GM20000 (cell line): Measurements from ENCODE around the gene PRELID3B.

Source experiments
- DNase-seq: peaks from one replicate; pipeline ENCODE4 v3.0.0; 2012; ENCODE audit warnings: low spot score
- TF ChIP-seq, protein P1 (sequence below): IDR thresholded peaks from 2 replicates; pipeline ENCODE4 v1.5.1; 2012; ENCODE audit warnings: mild to moderate bottlenecking, control low read depth; ENCODE audit errors: extremely low read depth, missing control alignments

PRELID3B gene

DNA sequence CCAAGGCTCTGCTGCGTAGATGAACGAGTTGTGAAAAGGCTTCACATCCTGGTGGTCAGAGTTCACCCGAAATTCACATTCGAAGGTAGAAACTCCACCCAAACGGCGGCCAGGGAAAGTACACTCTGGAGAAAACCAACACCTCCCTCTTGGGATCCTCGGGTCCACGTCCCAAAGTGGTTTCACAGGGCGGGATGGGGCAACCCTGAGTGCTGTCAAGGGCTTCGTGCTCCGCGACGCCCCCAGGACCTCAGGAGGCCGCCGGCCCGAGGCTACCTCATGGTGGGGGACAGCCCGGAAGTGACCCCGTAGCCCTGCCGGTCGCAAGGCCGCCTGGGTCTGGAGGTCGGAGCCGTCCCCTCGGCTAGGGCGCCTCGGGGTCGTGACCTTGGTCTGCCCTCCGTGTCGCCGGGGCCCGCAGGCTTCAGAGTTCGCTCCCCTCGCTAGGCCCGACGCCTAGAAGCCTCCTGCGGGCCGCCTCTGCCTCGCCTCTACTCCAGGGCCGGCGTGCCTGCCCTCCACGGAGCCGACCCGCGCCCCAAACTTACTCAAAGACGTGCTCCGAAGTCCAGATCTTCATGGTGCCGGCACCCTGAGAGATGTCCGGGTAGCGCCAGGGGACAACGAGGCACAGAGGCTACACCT is at the start of gene PRELID3B:
Gene PRELID3B (minus strand): TSS at position 636 of the 645 bp plus-strand sequence. CDS start 56 bp downstream, at position 580.
- TF ChIP-seq, protein P1, sequence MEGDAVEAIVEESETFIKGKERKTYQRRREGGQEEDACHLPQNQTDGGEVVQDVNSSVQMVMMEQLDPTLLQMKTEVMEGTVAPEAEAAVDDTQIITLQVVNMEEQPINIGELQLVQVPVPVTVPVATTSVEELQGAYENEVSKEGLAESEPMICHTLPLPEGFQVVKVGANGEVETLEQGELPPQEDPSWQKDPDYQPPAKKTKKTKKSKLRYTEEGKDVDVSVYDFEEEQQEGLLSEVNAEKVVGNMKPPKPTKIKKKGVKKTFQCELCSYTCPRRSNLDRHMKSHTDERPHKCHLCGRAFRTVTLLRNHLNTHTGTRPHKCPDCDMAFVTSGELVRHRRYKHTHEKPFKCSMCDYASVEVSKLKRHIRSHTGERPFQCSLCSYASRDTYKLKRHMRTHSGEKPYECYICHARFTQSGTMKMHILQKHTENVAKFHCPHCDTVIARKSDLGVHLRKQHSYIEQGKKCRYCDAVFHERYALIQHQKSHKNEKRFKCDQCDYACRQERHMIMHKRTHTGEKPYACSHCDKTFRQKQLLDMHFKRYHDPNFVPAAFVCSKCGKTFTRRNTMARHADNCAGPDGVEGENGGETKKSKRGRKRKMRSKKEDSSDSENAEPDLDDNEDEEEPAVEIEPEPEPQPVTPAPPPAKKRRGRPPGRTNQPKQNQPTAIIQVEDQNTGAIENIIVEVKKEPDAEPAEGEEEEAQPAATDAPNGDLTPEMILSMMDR, result no peak
- peak; percentile 49 for DNase-seq

DNA sequence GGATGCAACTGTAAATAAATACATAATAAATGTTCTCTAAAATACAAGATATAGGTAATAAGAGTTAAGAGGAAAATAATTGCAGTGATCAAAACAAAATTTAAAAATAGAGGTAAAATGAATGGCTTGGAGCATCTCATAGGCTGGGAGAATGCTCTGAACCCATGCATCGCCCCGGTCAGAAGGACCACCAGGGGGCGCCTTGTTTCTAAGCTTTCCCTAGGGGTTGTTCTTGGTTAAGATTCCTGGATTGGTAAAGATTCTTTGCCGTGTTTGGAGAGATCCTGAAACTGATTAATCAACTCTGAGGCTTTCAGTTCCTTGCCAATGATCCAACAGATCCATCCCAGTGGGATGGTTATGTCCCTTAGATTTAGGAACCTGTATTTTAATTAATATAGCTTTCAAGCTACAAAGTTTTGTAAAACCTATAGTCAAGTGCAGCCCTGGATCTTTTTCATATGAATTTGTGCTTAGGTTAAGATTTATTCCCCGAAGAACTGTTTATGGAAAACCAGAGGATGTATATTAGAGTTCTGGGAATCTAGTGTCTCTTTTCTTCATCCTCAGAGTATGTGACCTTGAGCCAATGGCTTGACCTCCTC is 45.3 kb upstream of the PRELID3B start:
- DNase-seq, result peak; percentile 67
- TF ChIP-seq, protein P1, result peak; percentile 69

DNA sequence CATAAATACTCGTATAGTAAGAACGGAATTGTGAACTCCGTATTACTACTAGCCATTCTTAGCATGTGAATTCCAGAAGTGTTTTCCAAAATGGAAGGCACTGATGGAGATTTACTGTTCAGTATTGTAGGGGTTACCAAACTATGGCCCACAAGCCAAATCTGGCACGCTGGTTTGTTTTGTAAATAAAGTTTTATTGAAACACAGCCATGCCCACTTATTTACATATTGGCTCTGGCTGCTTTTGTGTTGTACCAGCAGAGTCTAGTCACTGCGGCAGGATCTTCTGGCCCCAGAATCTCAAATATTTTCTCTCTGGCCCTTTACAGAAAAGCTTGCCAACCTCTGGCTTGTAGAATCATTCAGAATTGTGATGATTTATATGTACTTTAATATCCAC is 44.3 kb upstream of the PRELID3B start:
- no peak for DNase-seq
- TF ChIP-seq, protein P1, result no peak

DNA sequence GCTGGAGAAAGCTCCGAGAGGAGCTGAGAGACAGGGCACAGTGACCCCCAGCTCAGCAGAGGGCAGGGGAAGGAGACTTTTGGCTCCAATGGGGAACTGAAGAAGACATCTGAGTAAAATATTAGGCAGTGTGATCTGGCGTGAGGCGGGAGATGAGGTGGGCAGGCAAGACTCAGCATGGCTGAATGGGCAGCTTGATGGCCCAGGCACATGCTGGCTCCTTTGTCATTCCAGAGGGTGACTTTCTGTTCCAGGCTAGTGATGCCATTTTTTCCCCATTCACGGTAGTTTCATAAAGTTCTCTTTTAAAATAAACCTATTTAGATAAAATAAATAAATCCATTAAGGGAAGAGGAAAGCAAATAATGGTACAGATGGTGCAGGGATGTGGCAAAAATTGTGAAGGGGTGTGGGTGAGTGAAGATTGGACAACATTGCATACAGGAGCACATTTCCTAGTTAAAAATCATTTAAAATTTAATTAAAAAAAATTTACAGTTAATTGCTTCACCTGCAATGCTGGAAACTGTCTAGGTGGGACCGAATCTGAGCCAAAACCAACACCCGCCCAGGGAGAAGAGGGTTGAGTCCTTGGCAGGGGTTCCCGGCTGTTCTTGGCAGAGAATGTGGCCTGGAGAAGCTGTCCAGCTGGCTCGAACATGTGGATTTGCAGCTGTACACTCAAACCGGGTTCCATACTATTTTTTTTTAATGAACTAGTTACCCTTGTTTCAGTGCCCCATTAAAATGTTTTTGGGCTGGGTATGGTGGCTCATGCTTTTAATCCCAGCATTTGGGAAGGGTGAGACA is 41.7 kb upstream of the PRELID3B start:
- no peak for DNase-seq
- TF ChIP-seq, protein P1, result no peak

DNA sequence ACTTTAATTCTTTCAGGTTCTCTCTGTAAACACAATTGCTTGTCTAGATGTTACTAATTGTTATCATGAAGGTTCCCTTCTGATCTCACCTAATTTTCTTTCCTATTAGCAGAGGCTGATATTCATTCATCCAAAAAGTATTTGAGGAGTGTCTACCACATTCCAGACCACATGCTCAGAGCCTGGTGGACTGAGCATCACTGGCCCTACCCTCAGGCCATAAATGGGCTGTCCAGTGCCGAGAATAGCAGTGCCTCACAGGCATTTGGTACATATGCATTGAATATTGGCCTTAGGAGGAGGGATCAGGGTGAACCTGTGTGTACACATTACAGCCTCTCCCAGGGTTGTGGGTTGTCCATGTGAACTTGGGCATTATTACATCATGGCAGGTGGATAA is 40.4 kb upstream of the PRELID3B start:
- no peak for DNase-seq
- TF ChIP-seq, protein P1, result no peak

DNA sequence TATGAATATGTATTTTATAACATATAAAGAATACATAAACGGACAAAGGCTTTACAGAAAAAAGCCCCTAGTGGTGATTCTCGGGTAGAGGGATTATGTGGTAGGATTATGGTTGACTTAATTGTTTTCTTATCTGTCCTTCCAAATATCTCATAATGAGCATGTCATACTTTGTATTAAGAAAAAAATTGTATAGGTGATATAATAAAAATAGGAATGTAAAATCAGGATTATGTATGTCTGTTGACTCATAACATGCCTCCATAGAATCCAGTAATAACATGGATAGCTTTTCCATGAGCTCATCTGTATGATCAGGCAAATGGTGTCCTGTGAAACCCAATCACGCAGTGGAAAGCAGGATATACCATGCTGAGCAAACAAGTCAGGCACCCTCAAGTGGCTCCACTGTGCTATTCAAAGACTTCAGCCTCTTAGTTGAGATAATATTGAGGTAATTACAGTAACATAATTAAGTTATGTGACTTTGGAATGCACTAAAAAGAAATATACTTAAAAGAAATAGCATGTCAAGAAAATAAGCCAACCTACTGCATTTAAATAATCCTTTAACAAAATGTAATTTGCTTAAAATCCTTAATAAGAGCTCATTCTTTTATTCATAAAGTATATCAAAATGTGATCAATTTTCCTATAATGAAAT is 39.6 kb upstream of the PRELID3B start:
- no peak for DNase-seq
- TF ChIP-seq, protein P1, result no peak

DNA sequence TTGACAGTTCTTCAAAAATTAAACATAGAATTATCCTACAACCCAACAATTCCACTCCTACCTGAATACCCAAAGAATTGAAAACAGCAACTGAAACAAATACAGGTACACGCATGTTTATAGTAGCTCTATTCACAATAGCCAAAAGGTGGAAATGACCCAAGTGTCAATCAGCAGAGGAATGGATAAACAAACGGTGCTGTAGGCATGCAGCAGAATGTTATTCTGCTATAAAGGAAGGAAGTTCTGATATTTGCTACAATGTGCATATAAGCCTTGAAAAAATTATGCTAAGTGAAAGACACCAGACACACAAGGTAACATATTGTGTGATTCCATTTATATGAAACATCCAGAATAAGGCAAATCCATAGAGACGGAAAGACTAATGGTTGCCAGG is 38.5 kb upstream of the PRELID3B start:
- TF ChIP-seq, protein P1, result no peak
- DNase-seq, result no peak
